GF-D8 (cell line): ENCODE measurements around the gene CCDC122.

Source experiments
- DNase-seq: peaks from one replicate; lab custom pipeline; 2025; lab: John Stamatoyannopoulos, UW

Gene CCDC122

GRCh38 chr13:43802511-43802910 is 77.0 kb downstream of the CCDC122 start:
- DNase-seq, result no peak

- DNase-seq, result no peak
These were observed 78.7 kb downstream of the CCDC122 start for GRCh38 chr13:43800828-43801227.

- DNase-seq, result no peak
These were observed 80.3 kb downstream of the CCDC122 start for GRCh38 chr13:43799191-43799590.

GRCh38 chr13:43797869-43798268 is 81.7 kb downstream of the CCDC122 start:
- DNase-seq, result no peak

GRCh38 chr13:43797159-43797558 is 82.4 kb downstream of the CCDC122 start:
- no peak for DNase-seq

- DNase-seq, result no peak
These were observed 85.1 kb downstream of the CCDC122 start for GRCh38 chr13:43794416-43794815.

GRCh38 chr13:43792076-43792881 is 87.3 kb downstream of the CCDC122 start:
- DNase-seq, result no peak

- DNase-seq, result no peak
These were observed 91.5 kb downstream of the CCDC122 start for GRCh38 chr13:43787997-43788396.

GRCh38 chr13:43787518-43787891 is 92.0 kb downstream of the CCDC122 start:
- DNase-seq, result no peak

- DNase-seq, result no peak
These were observed 92.6 kb downstream of the CCDC122 start, which contains the start of gene ENOX1 for GRCh38 chr13:43786766-43787517. Gene ENOX1, minus strand, starts transcription at chr13:43786972.

- no peak for DNase-seq
These were observed 93.1 kb downstream of the CCDC122 start for GRCh38 chr13:43786472-43786765.
